Measurements from ENCODE around the gene CCDC18.
A peak's percentile ranks its signal among the peaks of the same experiment; 100 is the strongest.

CCDC18 gene

GRCh38 chr1:93177991-93178390 lies 2.5 kb upstream of the CCDC18 start:
- no peak for DNase-seq (ENCODE audit: low read depth)
- peak overlapping the region; percentile 62 for H3K4me3 ChIP-seq (ENCODE audit: low read depth, low read length)
- no peak for TF ChIP-seq CTCF (IDR thresholded peaks at IDR 0.05; ENCODE audit: insufficient read depth, low read depth, low read length, missing control alignments)

- TF ChIP-seq CTCF (IDR thresholded peaks at IDR 0.05; ENCODE audit: insufficient read depth, low read depth, low read length, missing control alignments), result no peak
- H3K4me3 ChIP-seq (ENCODE audit: low read depth, low read length), result peak overlapping the region; percentile 62
- no peak for DNase-seq (ENCODE audit: low read depth)
These were observed 2.1 kb upstream of the CCDC18 start for GRCh38 chr1:93178418-93178817.

GRCh38 chr1:93179886-93180722 lies 420 bp upstream of the CCDC18 start, which contains the start of gene TMED5:
Gene TMED5 (minus strand): TSS chr1:93180413. CDS start chr1:93180242, 171 bp downstream.
- no peak for TF ChIP-seq CTCF (IDR thresholded peaks at IDR 0.05; ENCODE audit: insufficient read depth, low read depth, low read length, missing control alignments)
- peak within 1 kb of the TSS; percentile 73 for H3K4me3 ChIP-seq (ENCODE audit: low read depth, low read length)

GRCh38 chr1:93186667-93187066 lies 6.1 kb downstream of the CCDC18 start:
- H3K4me3 ChIP-seq (ENCODE audit: low read depth, low read length), result peak overlapping the region; percentile 11; the same call in 1 of the 2 replicates
- TF ChIP-seq CTCF (IDR thresholded peaks at IDR 0.05; ENCODE audit: insufficient read depth, low read depth, low read length, missing control alignments), result no peak
- no peak for DNase-seq (ENCODE audit: low read depth)

More at GRCh38 chr1:93179886-93180722, 420 bp upstream of the CCDC18 start, which contains the start of gene TMED5:
- peak; percentile 99 for DNase-seq (ENCODE audit: low read depth)

GRCh38 chr1:93190432-93190831 lies 9.9 kb downstream of the CCDC18 start:
- no peak for DNase-seq (ENCODE audit: low read depth)
- H3K4me3 ChIP-seq (ENCODE audit: low read depth, low read length), result no peak overlapping the region
- TF ChIP-seq CTCF (IDR thresholded peaks at IDR 0.05; ENCODE audit: insufficient read depth, low read depth, low read length, missing control alignments), result no peak

GRCh38 chr1:93194231-93194990 lies 13.9 kb downstream of the CCDC18 start:
- TF ChIP-seq CTCF (IDR thresholded peaks at IDR 0.05; ENCODE audit: insufficient read depth, low read depth, low read length, missing control alignments), result no peak
- H3K4me3 ChIP-seq (ENCODE audit: low read depth, low read length), result no peak overlapping the region
- no peak for DNase-seq (ENCODE audit: low read depth)

All from GM12865 (cell line).